ENCODE data around the gene SFT2D1. TPM values are rescaled to one million over a fixed set of nuclear protein-coding genes. Genes with fewer than 3 reads are reported as not detected.

Gene SFT2D1
- total RNA-seq, 1 experiment from 2014 or later = 40.2 TPM

DNA sequence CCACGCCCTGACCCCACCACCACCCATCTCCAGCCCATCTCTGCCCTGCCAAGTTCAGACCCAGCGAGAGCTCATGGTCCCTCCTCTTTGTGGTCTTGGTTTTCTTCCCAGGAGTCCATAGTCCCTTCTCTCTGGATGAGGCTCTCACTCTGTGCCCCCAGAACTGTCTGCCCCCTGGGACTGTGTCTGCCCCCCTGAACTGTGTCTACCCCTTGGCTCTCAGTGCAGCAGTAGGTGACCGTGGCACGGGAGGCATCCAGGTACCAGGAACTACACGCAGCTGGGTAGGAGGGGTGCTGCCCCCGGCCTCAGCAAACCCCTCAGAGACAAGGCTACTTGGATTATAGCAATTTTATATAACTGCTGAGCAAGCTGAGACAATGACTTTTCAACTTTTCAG lies 57.7 kb downstream of the SFT2D1 start:
- Histone ChIP-seq H3K23me2 (ENCODE audit: insufficient read length, low read depth, low read length, poor library complexity, severe bottlenecking) (no peaks in the 10 kb centered on the region), H3K9me3 (ENCODE audit: control insufficient read depth, low read depth, low read length) (no peaks in the 10 kb centered on the region), H2BK120ac (ENCODE audit: low read depth, low read length, poor library complexity, severe bottlenecking) (no peak overlapping the region), H3K4me1 (ENCODE audit: insufficient read depth, low read length) (no peaks in the 10 kb centered on the region), H2BK20ac (ENCODE audit: low read depth, low read length, poor library complexity, severe bottlenecking) (no peak overlapping the region), H3K14ac (ENCODE audit: insufficient read depth, low read length) (no peak overlapping the region), H3K18ac (ENCODE audit: insufficient read length, low read depth, low read length) (no peak overlapping the region), H4K91ac (ENCODE audit: insufficient read length, low read depth, low read length) (no peak overlapping the region), H4K8ac (replicated peaks; ENCODE audit: insufficient read length, low read depth, low read length) (no peak overlapping the region), H2BK5ac (ENCODE audit: insufficient read length, low read length) (no peak overlapping the region), H3K4me2 (ENCODE audit: insufficient read depth, insufficient read length, low read length) (no peak overlapping the region), H3K9ac (ENCODE audit: extremely low read depth, insufficient read length, low read length) (no peak overlapping the region), H2BK12ac (ENCODE audit: insufficient read length, low read depth, low read length) (no peak overlapping the region), H3K4ac (ENCODE audit: low read depth, low read length) (no peak overlapping the region), H3K56ac (ENCODE audit: insufficient read length, low read depth, low read length) (no peak overlapping the region), H4K20me1 (ENCODE audit: control insufficient read depth, insufficient read depth, insufficient read length) (no peaks in the 10 kb centered on the region), H3T11ph (ENCODE audit: low read length) (no peak overlapping the region), H2BK15ac (ENCODE audit: low read depth, low read length) (no peak overlapping the region), H3K79me2 (ENCODE audit: insufficient read depth, low read length) (no peaks in the 10 kb centered on the region), H3K27ac (ENCODE audit: insufficient read length, low read depth, low read length) (no peak overlapping the region), H3K27me3 (ENCODE audit: insufficient read depth, low read length) (no peaks in the 10 kb centered on the region; the same call in 1 of the 2 replicates), H2AK5ac (ENCODE audit: insufficient read length, low read length) (no peak overlapping the region), H4K5ac (ENCODE audit: insufficient read length, low read depth, low read length) (no peak overlapping the region), H2AFZ (ENCODE audit: low read length) (no peak overlapping the region), H3K23ac (ENCODE audit: insufficient read length, low read depth, low read length) (no peak overlapping the region), H3K79me1 (ENCODE audit: insufficient read depth, low read depth, low read length, poor library complexity, severe bottlenecking) (no peaks in the 10 kb centered on the region)
- WGBS (ENCODE audit: extremely low coverage, insufficient read length, low lambda C conversion rate) = no CpG with 5 or more reads among the region's 6 CpGs
- peaks cover 48% of the 10 kb centered on the region for H3K27me3 Mint-ChIP-seq (ENCODE audit: low read depth)
- no peak overlapping the region for H3K27ac Mint-ChIP-seq
- peaks cover 7 to 8% of the 10 kb centered on the region in 2 experiments for H3K4me1 Mint-ChIP-seq
- no peak overlapping the region for H3K4me3 Mint-ChIP-seq
- no peak for DNase-seq
- TF ChIP-seq CTCF (conservative IDR thresholded peaks at IDR 0.05) = no peak
- H3K9me3 Mint-ChIP-seq = no peaks in the 10 kb centered on the region
- H3K36me3 Mint-ChIP-seq (ENCODE audit: insufficient read depth in 1 of 3, low read depth in 3 of 3) = no peaks in the 10 kb centered on the region; a peak in 1 of 7 replicates
